ENCODE measurements around the gene NOC2L. TPM values are rescaled to one million over a fixed set of nuclear protein-coding genes. Genes with fewer than 3 reads are reported as not detected.

NOC2L gene
- total and polyA plus RNA-seq, 10 donors: 26.2 to 73.4 (median 45.9) TPM

DNA sequence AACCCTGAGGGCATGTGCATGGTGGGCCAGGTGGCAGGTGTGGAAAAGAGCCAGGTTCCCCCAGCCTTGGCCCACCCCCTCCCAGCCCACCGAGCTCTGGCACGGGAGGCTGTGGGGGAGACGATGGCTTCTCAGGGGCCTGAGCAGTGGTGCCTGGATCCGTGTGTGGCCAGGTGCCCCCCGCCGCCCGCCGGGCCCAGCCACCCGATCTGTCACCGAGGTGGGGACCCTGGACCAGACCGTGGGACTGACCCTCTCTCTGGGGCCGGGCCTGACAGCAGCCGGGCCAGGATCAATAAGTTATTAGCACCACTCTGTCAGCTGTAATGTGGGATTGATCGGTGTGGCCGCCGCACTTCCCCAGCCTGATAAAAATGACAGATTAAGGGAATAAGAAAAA, 21.5 kb downstream of the NOC2L start:
- peak overlapping the region in 1 of 8 donors; percentile 85 for H3K27ac ChIP-seq
- no peak for DNase-seq

DNA sequence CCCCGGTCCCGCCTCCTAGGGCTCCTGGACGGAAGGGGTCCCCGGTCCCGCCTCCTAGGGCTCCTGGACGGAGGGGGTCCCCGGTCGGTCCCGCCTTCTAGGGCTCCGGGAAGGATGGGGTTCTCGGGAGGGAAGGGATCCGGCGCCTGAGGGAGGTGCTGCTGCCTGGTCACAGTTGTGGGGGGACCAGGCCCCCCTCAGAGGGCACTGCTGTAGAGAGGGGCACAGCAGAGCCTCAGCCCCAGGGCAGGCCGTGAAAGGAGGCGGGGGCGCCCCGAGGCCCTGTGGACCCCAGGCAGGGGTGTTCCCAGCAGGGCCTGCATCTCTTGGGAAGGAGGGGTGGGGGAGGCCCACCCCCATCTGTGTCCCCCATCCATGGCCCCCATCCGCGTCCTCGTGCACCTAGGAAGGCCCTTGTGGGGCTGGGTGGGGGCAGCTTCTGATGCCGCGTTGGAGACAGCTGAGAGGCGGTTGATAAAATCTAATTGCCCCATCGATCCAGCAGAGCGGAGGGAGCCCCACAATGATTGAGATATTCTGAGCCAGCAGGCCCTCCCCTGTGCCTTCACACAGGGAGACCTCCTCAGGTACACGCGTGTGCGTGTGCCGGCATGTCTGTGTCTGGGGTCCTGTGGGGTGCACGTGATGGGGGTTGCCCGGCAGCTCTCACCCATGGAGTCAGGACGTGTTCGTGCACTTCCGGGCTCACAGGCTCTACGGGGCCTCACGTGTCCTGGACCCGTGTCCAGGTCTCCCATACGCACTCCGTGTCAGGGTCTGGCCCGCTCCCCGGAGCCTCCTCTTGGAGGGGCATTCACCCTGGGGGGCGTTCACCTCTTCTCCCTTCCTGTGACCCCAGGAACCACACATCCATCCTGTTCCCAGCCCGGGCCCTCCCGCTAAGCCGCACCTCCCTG, 22.4 kb downstream of the NOC2L start:
- Histone ChIP-seq H3K4me3 (no peak overlapping the region), H3K36me3 (no peaks in the 10 kb centered on the region), H3K9me3 (no peaks in the 10 kb centered on the region), H3K4me1 (peaks cover 16 to 68% (median 46%) of the 10 kb centered on the region in 6 donors), H3K27me3 (replicated peaks in 1 of 7) (peaks cover 8 to 92% (median 65%) of the 10 kb centered on the region in 7 donors), H3K27ac (no peak overlapping the region)
- WGBS, 5 donors: 77 to 87% (median 85%) methylated on average over 22 to 45 of the region's 45 CpGs
- no peak for DNase-seq
- intact Hi-C loops (cut with DNase I; ENCODE audit: low total_unique reads): no loop called here
- TF ChIP-seq, protein P1, sequence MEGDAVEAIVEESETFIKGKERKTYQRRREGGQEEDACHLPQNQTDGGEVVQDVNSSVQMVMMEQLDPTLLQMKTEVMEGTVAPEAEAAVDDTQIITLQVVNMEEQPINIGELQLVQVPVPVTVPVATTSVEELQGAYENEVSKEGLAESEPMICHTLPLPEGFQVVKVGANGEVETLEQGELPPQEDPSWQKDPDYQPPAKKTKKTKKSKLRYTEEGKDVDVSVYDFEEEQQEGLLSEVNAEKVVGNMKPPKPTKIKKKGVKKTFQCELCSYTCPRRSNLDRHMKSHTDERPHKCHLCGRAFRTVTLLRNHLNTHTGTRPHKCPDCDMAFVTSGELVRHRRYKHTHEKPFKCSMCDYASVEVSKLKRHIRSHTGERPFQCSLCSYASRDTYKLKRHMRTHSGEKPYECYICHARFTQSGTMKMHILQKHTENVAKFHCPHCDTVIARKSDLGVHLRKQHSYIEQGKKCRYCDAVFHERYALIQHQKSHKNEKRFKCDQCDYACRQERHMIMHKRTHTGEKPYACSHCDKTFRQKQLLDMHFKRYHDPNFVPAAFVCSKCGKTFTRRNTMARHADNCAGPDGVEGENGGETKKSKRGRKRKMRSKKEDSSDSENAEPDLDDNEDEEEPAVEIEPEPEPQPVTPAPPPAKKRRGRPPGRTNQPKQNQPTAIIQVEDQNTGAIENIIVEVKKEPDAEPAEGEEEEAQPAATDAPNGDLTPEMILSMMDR (IDR thresholded peaks at IDR 0.05 in 8 of 11, conservative IDR thresholded peaks at IDR 0.05 in 3 of 11): no peak
- TF ChIP-seq POLR2A (IDR thresholded peaks at IDR 0.05) (no peak), POLR2AphosphoS5 (IDR thresholded peaks at IDR 0.05) (no peak)

More for the DNA sequence above, 21.5 kb downstream of the NOC2L start:
- Histone ChIP-seq H3K27me3 (replicated peaks in 1 of 7) (peaks cover 9 to 92% (median 74%) of the 10 kb centered on the region in 7 donors), H3K36me3 (no peaks in the 10 kb centered on the region), H3K4me3 (no peak overlapping the region), H3K4me1 (peaks cover 21 to 68% (median 48%) of the 10 kb centered on the region in 6 donors), H3K9me3 (no peaks in the 10 kb centered on the region)
- 87 to 90% (median 88%) methylated on average over 11 to 16 of the region's 16 CpGs for WGBS, 5 donors
- intact Hi-C loops (cut with DNase I; ENCODE audit: low total_unique reads): no loop called here
- TF ChIP-seq POLR2A (IDR thresholded peaks at IDR 0.05): no peak
- TF ChIP-seq POLR2AphosphoS5 (IDR thresholded peaks at IDR 0.05): no peak

DNA sequence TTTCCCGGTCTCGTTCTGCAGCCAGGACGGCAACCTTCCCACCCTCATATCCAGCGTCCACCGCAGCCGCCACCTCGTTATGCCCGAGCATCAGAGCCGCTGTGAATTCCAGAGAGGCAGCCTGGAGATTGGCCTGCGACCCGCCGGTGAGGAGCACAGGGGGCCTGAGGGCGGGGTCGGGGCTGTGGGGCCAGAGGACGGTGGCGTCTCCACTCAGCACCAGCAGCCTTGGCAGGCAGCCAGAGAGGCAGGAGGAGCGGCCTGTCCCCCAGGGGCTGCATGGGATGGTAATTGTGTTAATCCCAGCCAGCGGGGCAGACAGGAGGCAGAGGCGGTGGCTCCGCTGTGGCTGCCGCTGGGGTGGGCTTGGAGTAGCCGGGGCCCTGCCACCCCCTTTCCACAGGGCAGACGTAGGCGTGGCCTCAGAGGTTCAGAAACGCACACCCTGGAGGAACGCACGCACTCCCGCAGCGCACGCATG, 23.3 kb downstream of the NOC2L start:
- intact Hi-C loops (cut with DNase I; ENCODE audit: low total_unique reads): no loop called here
- no peaks in the 10 kb centered on the region for H3K36me3 ChIP-seq
- peaks cover 0 to 92% (median 57%) of the 10 kb centered on the region in 7 donors for H3K27me3 ChIP-seq (replicated peaks in 1 of 7)
- DNase-seq: no peak
- no peak overlapping the region for H3K4me3 ChIP-seq
- WGBS, 5 donors: 9 to 40% (median 35%) methylated on average over 13 to 30 of the region's 30 CpGs
- no peaks in the 10 kb centered on the region for H3K9me3 ChIP-seq
- TF ChIP-seq, protein P1 (IDR thresholded peaks at IDR 0.05 in 8 of 11, conservative IDR thresholded peaks at IDR 0.05 in 3 of 11): no peak
- TF ChIP-seq POLR2A (IDR thresholded peaks at IDR 0.05) (no peak), POLR2AphosphoS5 (IDR thresholded peaks at IDR 0.05) (no peak)
- H3K4me1 ChIP-seq: peaks cover 8 to 67% (median 41%) of the 10 kb centered on the region in 6 donors
- no peak overlapping the region for H3K27ac ChIP-seq

DNA sequence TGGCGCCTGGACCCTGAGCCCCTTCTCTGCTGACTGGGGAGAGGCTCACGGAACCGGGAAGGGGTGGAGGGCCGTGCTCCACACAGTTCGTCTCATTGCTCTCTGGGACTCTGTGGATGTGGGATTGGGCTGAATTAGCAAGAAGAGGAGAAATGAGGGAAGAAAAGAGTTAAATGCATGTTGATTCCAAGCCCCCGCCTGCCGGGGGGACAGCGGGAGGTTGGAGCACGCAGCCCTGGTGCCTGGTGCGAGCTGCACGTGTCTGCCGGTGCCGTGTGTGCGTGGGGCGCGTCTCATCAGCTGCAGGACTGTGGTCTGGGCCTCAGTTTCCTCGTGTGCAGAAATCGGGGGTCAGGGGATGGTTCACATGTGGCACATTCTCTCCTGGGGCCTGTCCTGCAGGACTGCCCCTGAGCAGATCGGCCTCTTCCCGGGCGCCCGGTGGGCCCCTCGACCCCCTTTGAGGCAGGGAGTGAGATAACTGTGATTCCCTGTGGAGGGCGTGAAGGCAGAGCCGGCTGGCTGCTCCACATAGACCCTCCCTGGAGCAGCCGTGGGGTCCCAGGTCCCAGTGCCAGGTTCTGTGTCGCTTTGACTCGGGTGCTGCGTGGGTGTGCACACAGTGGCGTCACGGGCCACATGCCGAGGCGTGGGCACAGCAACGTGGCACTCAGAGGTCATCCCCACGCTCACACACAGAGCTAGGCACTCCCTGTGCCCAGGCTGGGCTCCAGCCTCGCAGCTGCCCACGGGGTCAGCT, 23.9 kb downstream of the NOC2L start:
- Histone ChIP-seq H3K27ac (no peak overlapping the region), H3K9me3 (no peaks in the 10 kb centered on the region), H3K4me1 (peaks cover 3 to 64% (median 35%) of the 10 kb centered on the region in 6 donors), H3K36me3 (no peaks in the 10 kb centered on the region), H3K27me3 (replicated peaks in 1 of 7) (peaks cover 0 to 92% (median 51%) of the 10 kb centered on the region in 7 donors), H3K4me3 (no peak overlapping the region)
- no peak for DNase-seq
- WGBS, 5 donors: 20 to 34% (median 25%) methylated on average over 24 to 37 of the region's 37 CpGs
- TF ChIP-seq POLR2AphosphoS5 (IDR thresholded peaks at IDR 0.05): peak in 2 of 3 donors; percentile 16 to 38
- TF ChIP-seq, protein P1 (IDR thresholded peaks at IDR 0.05 in 8 of 11, conservative IDR thresholded peaks at IDR 0.05 in 3 of 11): no peak
- intact Hi-C loops (cut with DNase I; ENCODE audit: low total_unique reads): no loop called here

Data from spleen (tissue), 11 donors.